Activated CD8-positive, alpha-beta memory T cell treated with anti-CD3 and anti-CD28 coated beads for 36 hours (primary cell): ENCODE data around the gene TUBB4B. TPM values are rescaled to one million over a fixed set of nuclear protein-coding genes. Genes with fewer than 3 reads are reported as not detected.

Experiments used
- CTCF ChIA-PET: fragments of 350-600 bp; sonication (Branson Sonifier 250); formaldehyde crosslinking; loops from one replicate; lab custom pipeline; 2021; ENCODE audit warnings: antibody characterized with exemption; lab: Charles Lee
- POLR2A ChIA-PET: fragments of 350-600 bp; sonication (Branson Sonifier 250); formaldehyde crosslinking; loops from one replicate; lab custom pipeline; 2021; ENCODE audit warnings: antibody characterized with exemption; lab: Charles Lee
- total RNA-seq, 2 experiments: library from RNA; stranded (reverse); gene quantifications; one replicate each; pipeline ENCODE4 v1.2.3, GENCODE V29; 2021

The TUBB4B gene
- total RNA-seq, 2 experiments from 2014 or later, result 315 to 323 TPM

DNA sequence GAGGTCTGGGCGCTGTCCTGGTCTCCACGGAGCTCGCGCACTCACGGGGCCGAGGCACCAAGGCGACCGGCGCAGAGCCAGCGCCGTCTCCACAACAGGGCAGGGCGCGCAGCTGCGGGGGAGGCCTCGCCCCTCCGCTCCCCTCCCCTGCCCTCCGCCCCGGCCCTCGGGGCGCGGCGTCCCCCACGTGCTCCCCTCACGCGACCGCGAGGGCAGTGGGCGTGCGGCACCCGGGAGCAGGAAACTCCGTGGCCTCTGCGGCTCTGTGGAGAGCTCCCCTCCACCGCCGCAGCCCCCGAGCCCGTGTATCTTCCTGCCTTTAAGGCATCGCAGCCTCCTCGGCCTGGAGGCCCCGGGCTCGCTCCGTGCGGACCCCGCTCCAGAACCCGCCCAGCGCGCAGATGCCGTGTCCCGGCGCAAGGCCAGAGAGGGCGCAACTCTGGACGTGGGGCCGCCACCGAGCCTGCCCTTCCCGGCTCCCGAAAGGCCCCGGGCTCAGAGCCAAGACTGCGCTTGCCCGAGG lies 708 bp upstream of the TUBB4B start:
- POLR2A ChIA-PET, result interaction anchor here (0.6 to 5.0 kb wide), 17 partner anchors 13 to 877 kb away, joined by 3 to 60 read pairs (median 5); partner anchors contain the start of genes DNLZ, MAN1B1, NELFB and RNF208
- CTCF ChIA-PET, result interaction anchor here (0.7 to 2.4 kb wide), 8 partner anchors 10 to 211 kb away, joined by 3 to 8 read pairs (median 4); partner anchors contain the start of genes CYSRT1, MAN1B1, NELFB and RNF224

- ChIA-PET CTCF (interaction anchor here (1.3 to 2.4 kb wide), 4 partner anchors 13 to 212 kb away, joined by 3 to 8 read pairs (median 5); partner anchors contain the start of genes CYSRT1, NELFB and RNF224), POLR2A (interaction anchor here (0.9 to 5.0 kb wide), 7 partner anchors 13 to 221 kb away, joined by 3 to 60 read pairs (median 6); partner anchors contain the start of genes NELFB, RNF208, RNF224 and TPRN)
These were observed 592 bp downstream of the TUBB4B start for GRCh38 chr9:137241490-137242268.

DNA sequence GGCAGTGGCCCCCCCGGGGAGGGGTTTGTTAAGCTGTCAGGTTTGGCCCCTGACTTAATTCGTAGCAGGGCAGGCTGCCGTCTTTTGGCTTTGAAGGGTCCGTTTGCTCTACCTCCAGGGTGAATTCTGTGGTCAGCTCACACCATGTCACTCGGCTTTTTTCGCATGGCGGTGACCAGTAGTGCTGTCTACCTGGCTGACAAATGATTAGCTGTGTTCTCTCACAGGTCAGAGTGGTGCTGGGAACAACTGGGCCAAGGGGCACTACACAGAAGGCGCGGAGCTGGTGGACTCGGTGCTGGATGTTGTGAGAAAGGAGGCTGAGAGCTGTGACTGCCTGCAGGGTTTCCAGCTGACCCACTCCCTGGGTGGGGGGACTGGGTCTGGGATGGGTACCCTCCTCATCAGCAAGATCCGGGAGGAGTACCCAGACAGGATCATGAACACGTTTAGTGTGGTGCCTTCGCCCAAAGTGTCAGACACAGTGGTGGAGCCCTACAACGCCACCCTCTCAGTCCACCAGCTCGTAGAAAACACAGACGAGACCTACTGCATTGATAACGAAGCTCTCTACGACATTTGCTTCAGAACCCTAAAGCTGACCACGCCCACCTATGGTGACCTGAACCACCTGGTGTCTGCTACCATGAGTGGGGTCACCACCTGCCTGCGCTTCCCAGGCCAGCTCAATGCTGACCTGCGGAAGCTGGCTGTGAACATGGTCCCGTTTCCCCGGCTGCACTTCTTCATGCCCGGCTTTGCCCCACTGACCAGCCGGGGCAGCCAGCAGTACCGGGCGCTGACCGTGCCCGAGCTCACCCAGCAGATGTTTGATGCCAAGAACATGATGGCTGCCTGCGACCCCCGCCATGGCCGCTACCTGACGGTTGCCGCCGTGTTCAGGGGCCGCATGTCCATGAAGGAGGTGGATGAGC lies 1.4 kb downstream of the TUBB4B start:
- ChIA-PET CTCF (no interaction called here), POLR2A (interaction anchor here (0.7 to 5.0 kb wide), 4 partner anchors 13 to 166 kb away, joined by 3 to 60 read pairs (median 4); partner anchors contain the start of gene NELFB)

DNA sequence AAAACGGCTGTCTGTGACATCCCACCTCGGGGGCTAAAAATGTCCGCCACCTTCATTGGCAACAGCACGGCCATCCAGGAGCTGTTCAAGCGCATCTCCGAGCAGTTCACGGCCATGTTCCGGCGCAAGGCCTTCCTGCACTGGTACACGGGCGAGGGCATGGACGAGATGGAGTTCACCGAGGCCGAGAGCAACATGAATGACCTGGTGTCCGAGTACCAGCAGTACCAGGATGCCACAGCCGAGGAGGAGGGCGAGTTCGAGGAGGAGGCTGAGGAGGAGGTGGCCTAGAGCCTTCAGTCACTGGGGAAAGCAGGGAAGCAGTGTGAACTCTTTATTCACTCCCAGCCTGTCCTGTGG lies 2.2 kb downstream of the TUBB4B start:
- POLR2A ChIA-PET, result interaction anchor here (1.3 to 5.0 kb wide), 2 partner anchors 12 to 20 kb away, joined by 4 to 60 read pairs; partner anchors contain the start of gene NELFB

DNA sequence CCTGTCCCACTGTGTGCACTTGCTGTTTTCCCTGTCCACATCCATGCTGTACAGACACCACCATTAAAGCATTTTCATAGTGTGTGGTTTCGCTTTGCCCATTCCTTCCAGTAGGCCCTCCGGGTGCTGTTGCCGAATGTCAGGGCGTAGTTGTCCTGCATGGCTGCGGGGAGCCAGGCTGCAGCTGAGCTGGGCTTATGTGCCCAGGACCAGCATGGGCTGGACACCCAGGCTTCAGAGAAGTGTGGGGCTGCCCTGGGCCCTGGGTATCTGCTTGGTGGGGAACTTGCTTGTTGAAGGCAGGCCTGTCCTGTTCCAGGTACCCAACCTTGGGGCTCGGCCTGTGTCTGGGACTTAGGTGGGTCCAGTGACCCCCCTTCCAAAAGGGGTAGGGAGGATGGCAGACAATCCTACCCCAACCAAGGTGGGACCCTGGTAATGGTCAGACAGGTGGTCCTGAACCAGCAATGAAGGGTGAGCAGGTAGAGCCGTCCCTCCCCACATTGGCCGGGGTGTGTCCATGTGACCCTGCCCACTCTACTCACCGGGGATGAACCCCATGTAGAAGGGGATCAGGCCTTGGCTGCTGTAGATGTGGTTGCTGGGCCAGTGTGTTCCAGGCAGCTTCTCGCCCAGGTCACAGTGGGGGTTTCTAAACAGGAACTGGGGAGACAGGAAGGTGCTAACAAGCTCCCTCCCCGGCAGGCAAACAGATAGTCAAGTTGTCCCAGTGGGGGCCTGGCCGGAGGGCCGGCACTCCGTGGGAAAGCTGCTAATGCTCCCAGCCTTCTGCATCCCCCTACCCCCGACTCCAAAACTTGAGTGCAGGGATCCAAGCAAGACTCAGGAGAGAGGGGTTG lies 2.8 kb downstream of the TUBB4B start:
- ChIA-PET CTCF (interaction anchor here (0.6 kb wide), 2 partner anchors 35 to 365 kb away, joined by 3 read pairs; no protein-coding TSS in a partner anchor), POLR2A (interaction anchor here (0.6 to 5.0 kb wide), 3 partner anchors 11 to 148 kb away, joined by 3 to 60 read pairs (median 4); partner anchors contain the start of gene NELFB)

More for the DNA sequence above, 2.2 kb downstream of the TUBB4B start:
- CTCF ChIA-PET, result interaction anchor here (0.6 kb wide), 2 partner anchors 35 to 365 kb away, joined by 3 read pairs; no protein-coding TSS in a partner anchor

DNA sequence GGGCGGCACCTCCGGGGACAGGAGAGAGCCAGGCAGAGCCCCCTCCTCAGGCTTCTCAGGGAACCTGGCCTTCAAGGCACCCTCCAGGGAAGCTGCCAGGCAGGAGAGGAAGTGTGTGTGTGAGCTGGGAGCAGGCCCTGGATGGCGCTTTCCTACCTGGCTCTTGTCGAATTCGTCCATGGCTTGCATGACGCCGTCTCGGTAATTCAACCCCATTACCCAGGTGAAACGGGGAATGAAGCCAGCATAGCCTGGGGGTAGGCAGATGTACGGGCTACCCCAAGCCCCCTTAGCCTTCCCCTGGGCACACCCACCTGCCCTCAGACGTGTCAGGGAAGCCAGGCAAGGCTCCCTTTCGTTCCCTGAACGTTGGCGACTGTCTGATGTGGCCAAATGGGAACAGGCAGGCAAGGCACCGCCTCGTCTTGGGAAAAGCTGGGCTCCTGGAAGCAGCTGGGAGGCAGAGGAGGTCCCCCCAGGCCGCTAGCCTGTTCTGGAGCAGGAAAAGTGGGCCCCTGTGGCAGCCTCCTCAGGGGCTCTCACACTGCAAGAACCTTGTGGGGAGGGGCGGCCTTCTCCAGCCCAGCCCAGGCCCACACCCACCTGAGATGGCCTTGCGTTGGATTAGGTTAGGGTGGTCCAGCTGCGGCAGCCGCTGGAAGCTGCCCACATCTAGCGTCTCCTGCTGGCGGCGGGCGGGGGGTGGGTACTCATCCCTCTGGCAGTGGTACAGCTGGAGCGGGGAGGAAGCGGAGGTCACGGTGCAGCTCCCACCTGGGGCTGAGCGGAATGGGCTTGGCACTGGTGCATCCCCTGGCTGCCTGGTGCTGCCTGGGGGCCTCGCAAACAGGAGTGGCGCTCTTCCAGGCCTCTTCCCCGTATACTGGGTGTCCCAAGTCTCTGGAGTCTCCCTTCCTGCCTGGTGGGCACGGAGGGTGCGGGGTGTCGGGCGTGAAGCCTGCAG lies 3.7 kb downstream of the TUBB4B start:
- CTCF ChIA-PET, result interaction anchor here (1.4 kb wide), 1 partner anchor 8 kb away, joined by 3 read pairs; no protein-coding TSS in a partner anchor
- POLR2A ChIA-PET, result interaction anchor here (5.0 kb wide), 1 partner anchor 10 kb away, joined by 60 read pairs; the partner anchor contains the start of gene NELFB

DNA sequence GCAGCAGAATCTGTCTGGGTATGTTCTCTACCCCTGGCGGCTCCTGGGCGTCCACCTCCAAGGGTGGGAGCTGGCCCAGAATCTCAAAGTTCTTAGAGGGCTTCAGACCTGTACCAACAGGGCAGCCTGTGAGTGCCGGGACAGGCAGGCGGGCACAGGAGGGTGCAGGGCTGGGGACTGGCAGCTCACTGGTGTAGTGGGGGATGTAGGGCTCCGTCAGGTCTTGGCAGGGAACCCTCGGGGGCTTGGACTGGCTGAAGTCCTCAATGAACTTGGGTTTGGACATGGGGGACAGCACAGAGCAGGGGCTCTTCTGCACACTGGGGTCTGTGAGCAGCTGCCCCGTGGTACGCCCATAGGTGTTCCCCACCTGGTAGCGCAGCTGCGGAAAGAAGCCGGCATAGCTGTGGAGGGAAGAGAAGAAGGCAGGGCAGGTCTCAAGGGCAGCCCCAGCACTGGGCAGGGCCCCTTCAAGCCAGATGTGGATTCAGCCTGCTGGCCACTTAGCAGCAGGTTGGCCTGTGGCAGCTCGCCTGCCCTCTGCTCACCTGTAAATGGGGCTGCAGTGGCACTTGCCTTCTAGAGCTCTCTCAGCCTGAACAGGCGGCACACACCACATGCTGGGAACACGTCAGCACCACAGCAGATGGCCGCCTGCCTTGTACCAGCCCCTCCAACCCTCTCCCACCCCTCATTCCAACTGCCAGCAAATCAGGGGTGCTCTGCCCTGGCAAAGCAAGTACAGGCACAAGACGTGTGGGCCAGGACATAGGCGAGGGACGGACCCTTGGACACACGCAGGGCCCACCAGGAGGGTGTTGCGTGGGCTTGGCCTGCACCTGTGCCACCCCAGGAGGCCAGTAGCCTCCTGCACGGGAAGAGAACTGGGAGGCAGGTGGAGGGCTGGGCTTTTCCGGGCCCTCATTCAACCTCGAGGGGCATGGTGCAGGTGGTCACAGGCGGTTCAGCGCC lies 4.6 kb downstream of the TUBB4B start:
- ChIA-PET CTCF (interaction anchor here (1.4 kb wide), 1 partner anchor 9 kb away, joined by 3 read pairs; no protein-coding TSS in a partner anchor), POLR2A (no interaction called here)

DNA sequence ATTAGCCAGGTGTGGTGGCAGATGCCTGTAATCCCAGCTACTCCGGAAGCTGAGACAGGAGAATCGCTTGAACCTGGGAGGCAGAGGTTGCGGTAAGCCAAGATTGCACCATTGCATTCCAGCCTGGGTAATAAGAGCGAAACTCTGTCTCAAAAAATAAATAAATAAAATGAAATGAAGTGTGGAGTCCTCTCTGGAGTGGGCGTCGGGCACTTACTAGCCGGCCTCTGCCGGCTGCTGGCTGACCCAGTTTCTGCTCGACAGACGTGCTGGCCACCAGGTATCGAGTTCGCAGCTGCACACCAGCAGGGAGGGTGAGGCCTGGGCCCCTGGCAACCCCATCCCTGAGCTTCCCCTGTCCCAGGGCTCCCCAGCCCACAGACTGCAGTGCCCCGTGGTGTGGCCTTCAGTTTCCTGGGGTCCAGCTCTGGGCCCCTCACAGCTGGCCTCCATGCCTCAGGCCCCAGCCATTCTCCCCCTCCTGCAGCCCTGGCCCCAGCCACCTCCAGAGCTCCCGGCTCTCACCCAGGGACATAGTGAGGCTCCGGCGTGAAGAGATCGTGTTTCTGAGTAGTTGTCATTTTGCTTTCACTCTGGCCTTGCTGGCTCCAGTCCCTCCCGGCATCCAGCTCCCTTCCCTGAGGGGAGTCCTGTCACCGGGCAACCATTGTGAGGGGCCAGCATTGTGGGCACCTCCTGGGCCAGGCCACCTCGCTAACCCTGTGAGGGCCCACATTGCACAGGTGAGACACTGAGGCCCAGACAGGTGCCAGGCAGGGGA lies 6.2 kb downstream of the TUBB4B start:
- POLR2A ChIA-PET, result no interaction called here
- CTCF ChIA-PET, result interaction anchor here (1.5 kb wide), 1 partner anchor 11 kb away, joined by 4 read pairs; no protein-coding TSS in a partner anchor

DNA sequence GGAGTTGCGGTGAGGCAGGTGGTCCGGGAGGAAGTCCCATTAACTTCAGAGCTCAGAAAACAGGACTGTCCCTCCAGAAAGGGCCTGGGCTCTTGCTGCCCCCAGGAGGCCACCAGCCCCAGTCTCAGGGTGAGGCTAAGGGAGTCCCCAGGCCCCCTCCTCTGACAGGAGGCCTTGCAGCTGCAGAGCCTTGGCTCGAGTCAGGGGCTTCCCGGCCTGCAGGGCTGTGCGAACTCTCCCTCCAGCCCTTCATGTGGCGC lies 6.8 kb downstream of the TUBB4B start:
- POLR2A ChIA-PET, result interaction anchor here (0.7 kb wide), 1 partner anchor 55 kb away, joined by 5 read pairs; no protein-coding TSS in a partner anchor

GRCh38 chr9:137250329-137251193 lies 9.5 kb downstream of the TUBB4B start:
- POLR2A ChIA-PET, result no interaction called here
- CTCF ChIA-PET, result interaction anchor here (0.7 to 1.7 kb wide), 3 partner anchors 10 to 552 kb away, joined by 3 to 5 read pairs (median 4); partner anchors contain the start of gene TUBB4B

More for the DNA sequence above, 6.8 kb downstream of the TUBB4B start:
- CTCF ChIA-PET, result interaction anchor here (1.5 kb wide), 1 partner anchor 11 kb away, joined by 4 read pairs; no protein-coding TSS in a partner anchor

- CTCF ChIA-PET, result interaction anchor here (0.7 to 1.7 kb wide), 3 partner anchors 11 to 553 kb away, joined by 3 to 5 read pairs (median 4); partner anchors contain the start of gene TUBB4B
These were observed 10.0 kb downstream of the TUBB4B start, which contains the start of gene STPG3 for GRCh38 chr9:137251194-137251461. STPG3 (plus strand) TSS chr9:137251286; CDS start chr9:137251287, 1 bp downstream.

GRCh38 chr9:137251490-137252268 lies 10.6 kb downstream of the TUBB4B start:
- POLR2A ChIA-PET, result no interaction called here
- CTCF ChIA-PET, result interaction anchor here (1.7 kb wide), 1 partner anchor 15 kb away, joined by 5 read pairs; no protein-coding TSS in a partner anchor

More at GRCh38 chr9:137251194-137251461, 10.0 kb downstream of the TUBB4B start, which contains the start of gene STPG3:
- POLR2A ChIA-PET, result no interaction called here
